Skin of body (tissue), 2 donors: ENCODE results near the gene ADAM17. TPM values are rescaled to one million over a fixed set of nuclear protein-coding genes. Genes with fewer than 3 reads are reported as not detected.
"Not testable (repeated sequence)": the region's sequence is repeated elsewhere in the genome, so short reads cannot be mapped to it uniquely, and the experiment has no call there.

ENCODE experiments used
- DNase-seq: peaks from one replicate; lab custom pipeline; 2025; lab: John Stamatoyannopoulos, UW
- total RNA-seq: library from RNA; depleted of rRNA; stranded (reverse); fragments of >200 nt; gene quantifications from one replicate; pipeline ENCODE4 v1.2.3, GENCODE V29; 2014

Gene ADAM17
- total RNA-seq, 1 donor from 2014 or later: 44.2 TPM

GRCh38 chr2:9524291-9524690, 31.3 kb downstream of the ADAM17 start:
- no peak for DNase-seq

- DNase-seq: no peak
Observed at GRCh38 chr2:9519250-9519649, 36.4 kb downstream of the ADAM17 start.

GRCh38 chr2:9518780-9519179, 36.9 kb downstream of the ADAM17 start:
- DNase-seq: no peak

DNA sequence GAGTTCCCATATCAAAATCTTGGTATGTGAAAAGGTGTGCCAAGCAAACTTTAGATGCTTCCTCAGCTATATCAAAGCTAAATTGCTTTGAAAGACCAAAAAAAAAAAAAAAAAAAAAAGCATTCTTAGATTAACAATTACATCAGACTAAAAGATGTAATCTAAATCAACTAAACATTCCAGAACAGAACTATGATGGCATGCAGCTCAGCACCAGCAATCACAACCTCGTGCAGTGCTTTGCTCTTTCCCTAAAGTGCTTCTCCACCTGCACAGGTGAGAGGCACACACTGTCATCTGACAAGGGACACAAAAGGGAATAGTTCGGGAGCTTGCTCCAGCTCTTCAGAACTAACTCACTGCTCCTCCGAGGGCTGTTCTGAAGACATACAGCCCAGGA, 37.5 kb downstream of the ADAM17 start:
- no peak for DNase-seq

DNA sequence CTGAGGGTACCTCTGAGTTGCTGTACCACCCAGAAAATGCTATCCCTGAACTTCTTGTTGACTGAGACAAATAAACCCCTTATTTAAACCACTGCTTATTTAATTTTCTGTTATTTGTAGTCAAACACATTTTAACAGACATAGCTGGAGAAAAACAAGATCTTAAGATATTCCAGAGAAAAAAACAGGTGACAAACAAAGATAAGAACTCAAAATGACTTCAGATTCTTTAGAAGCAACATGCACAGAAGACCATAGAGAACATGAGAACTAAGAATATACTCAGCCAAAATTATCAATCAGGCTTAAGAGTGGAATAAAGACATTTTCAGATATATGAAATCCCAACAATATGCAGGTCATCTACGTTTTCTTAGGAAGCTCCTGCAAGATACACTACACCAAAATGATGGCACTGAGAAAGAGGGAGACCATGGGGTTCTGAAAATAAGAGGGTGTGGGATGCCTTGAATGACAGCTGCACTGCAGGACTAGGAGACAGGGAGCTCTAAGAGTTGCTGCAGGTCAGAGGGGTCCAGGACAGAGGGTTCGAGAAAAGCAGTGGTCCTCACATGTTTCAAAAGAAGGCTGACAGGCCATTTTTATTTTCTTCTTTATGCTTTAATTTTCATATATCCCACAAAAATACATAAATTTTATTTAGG, 38.4 kb downstream of the ADAM17 start:
- DNase-seq: no peak

DNA sequence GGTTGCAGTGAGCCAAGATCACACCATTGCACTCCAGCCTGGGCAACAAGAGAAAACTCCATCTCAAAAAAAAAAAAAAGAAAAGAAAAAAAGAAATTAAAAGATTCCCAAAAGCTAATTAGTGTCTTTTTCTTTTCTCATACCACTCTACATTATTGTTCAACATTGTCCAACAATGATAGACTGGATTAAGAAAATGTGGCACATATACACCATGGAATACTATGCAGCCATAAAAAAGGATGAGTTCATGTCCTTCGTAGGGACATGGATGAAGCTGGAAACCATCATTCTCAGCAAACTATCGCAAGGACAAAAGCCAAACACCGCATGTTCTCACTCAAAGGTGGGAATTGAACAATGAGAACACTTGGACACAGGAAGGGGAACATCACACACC, 41.7 kb downstream of the ADAM17 start:
- not testable (repeated sequence) for DNase-seq

DNA sequence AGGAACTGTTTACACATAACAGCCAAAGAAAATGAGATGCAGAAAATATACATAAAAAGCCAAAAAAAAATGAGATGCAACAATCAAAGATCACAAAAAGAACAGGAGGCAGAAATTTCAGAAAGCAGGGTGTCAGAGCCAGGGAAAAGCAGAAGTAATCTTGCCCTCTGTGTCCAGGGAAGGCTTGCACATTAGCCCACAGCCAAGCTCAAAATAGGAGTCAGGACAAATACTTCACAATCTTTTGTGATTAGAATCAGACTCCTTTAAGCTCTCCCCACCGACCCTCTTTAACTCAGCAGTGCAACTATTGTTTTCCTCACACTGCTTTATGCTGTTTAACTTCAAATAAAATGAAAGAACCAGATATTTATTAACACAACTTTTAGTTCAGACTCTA, 46.7 kb downstream of the ADAM17 start:
- DNase-seq: no peak

DNA sequence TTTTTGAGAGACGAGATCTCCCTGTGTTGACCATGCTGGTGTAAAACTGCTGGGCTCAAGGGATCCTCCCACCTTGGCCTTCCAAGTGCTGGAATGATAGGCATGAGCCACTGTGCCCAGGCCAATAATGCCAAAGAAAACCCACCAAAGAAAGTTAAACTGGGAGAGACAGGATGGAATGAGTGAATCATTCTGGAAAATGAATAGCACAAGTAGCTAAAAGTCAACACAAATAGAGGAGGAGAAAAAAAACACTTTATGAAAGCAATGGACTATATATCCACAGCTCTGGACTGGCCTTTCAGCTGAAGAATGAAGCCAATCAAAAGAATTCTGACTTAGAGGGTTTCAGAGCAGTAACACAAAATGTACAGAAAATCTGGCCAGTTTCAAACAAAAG, 57.4 kb downstream of the ADAM17 start:
- no peak for DNase-seq

DNA sequence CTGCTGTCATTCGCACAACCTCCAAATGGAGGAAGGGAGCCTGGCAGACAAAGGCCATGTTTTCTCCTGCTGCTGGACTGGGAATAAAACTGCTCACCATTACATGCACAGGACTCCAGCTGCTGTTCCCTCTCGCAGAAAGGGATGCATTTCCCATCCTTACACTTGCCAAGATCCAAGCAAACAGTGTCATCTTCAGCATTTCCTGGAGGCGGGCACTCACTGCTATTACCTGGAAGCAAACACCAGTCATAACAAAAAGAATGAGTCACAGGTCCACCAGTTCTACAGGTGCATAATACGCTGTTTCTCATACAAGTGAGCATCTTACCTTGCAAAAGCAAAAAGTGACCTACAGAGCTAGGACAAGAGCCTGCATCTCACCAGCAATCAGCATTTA, 58.6 kb downstream of the ADAM17 start:
- no peak for DNase-seq

DNA sequence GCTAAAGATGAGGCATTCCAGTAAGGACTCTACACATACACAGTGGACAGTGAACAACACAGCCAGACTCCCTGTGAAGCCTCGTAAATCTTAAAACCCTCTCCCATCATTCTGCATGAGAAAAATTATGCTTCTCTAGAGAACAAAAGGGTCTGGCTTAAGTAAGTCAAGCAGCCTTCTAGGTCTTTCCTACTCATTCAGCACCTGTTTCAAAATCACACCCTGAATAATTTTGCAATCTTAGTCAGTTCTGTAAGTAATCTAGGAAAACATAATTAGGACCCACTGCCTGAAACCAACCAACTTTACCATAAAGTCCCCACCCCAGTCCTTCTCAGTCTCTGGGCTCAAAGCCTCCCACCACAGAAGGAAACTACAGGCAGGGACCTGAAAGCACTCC, 61.5 kb downstream of the ADAM17 start:
- DNase-seq: no peak

DNA sequence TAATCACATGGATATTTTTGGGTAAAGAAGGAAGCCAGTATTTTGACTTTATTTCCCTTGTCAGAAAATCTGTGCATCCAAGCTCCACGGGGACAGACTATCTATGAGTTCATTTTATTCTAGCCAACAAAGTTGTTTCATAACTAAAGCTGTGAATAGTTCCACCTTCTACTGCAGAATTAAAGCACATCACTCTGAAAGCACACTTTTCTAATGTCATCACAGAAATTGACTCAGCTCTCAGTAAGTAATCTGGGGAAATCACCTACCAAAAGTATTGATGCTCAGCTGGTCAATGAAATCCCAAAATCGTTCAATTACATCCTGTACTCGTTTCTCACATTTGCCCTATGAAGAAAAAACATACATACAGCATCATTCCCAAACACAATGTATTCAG, 62.2 kb downstream of the ADAM17 start:
- no peak for DNase-seq

- DNase-seq: no peak
Observed at GRCh38 chr2:9492927-9493326, 62.7 kb downstream of the ADAM17 start.

GRCh38 chr2:9490789-9491188, 64.8 kb downstream of the ADAM17 start:
- no peak for DNase-seq

DNA sequence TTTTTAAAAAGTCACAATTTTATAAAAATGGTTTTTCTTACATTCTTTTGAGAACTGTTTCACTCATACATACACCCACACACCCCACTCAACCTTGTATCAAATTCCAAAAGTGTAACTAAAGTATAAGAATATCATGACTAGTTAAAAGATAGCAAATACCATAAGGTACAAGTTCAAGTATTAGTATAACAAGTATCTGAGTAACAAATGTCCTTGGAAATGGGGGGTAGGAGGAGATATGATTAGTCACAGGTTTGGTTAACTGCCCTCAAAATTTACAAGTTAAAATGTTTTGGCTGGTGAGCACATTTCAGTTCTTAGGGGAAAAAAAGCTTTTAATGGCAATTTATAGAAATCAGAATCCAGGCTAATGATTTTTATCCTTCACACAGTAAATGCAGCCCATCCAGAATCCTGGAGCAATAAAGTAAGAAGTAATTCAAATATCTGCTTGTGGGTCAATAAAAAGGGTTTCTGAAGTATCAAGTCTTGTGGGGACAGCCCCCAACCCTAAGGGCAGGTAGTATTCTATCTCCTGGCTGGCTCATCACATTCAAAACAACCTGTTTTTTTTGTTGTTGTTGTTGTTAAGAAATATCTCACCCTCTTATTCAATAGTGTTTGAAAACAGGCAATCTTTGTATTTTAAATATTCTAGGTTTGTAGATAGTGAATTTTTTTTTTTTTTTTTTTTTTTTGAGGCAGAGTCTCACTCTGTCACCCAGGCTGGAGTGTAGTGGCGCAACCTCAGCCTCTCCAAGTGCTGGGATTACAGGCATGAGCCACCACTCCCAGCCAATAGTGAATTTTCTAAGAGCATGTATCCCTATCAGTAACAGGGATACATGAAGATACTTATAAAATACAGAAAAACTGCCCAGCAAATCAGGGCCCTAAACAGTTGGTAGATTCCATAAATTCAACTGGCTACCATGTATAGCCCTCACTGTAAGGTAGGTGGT, 66.8 kb downstream of the ADAM17 start:
- no peak for DNase-seq

- DNase-seq: no peak
Observed at GRCh38 chr2:9484533-9484932, 71.1 kb downstream of the ADAM17 start.

- no peak for DNase-seq
Observed at GRCh38 chr2:9483107-9483506, 72.5 kb downstream of the ADAM17 start.

DNA sequence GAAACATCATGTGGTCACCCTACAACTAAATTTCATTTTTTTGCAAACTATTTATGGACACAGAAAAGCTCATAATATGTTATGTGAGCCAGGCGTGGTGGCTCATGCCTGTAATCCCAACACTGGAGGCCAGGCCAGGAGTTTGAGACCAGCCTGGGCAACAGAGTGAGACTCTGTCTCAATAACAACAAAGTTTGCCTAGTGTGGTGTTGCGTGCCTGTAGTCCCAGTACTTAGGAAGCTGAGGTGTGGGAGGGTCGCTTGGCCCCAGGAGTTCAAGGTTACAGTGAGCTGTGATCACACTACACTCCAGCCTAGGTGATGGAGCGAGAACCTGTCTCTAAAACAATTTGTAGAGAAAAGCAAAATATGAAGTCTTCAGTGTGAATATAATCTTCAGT, 75.5 kb downstream of the ADAM17 start:
- DNase-seq: no peak

DNA sequence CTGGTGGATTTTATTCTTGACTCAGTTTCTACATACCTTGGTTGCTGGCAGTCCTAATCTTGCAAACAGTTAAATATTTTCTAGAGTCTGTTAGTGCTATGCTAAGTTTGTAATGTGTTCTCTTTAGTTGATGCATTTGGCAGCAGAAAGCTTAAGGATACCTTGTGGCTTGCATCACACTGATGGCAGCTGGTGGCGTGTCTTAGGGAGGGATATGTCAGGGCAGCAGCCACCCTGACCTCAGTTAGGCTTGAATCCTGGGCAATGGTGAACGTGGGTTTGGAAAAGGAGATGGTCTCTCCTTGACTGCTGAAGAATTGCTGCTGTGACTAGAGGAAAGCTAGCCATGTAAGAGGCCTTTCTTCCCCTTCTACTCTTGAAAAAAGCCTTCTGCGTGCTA, 77.1 kb downstream of the ADAM17 start:
- DNase-seq: no peak

GRCh38 chr2:9477914-9478313, 77.7 kb downstream of the ADAM17 start:
- no peak for DNase-seq

- DNase-seq: no peak
Observed at GRCh38 chr2:9474361-9475057, 81.1 kb downstream of the ADAM17 start, which contains the start of gene IAH1. IAH1 (plus strand) TSS chr2:9474551; CDS start chr2:9474567, 16 bp downstream.

DNA sequence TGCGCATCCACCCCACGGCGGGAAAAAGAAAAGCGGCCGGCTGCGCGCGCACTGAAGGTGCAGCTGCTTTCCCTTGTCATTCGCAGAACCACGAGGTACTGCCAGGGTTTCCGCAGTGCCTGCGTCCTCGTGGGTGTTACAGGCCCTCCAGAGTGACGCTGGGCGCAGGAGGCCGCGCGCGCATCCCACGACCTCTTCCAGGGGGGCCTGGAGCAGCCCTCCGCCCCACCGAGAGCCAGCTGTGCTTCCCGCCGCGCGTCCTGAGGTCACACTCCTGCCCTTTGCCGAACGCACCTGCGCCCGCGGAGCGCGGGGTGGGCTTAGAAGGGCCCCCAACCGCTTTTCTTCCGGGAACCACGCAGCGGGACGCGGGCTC, 81.7 kb downstream of the ADAM17 start:
- DNase-seq: no peak

- DNase-seq: no peak
Observed at GRCh38 chr2:9473308-9473984, 82.2 kb downstream of the ADAM17 start.
